HCT116 (cell line): ENCODE measurements around the gene CNTNAP2. TPM values are rescaled to one million over a fixed set of nuclear protein-coding genes. Genes with fewer than 3 reads are reported as not detected.

Experiments
- ATAC-seq: fragments of 200-7000 bp; cut with Tn5 transposase; 2 replicates; pipeline ENCODE4 v1.9.1; 2020; ENCODE audit warnings: mild to moderate bottlenecking, moderate library complexity
- BruUV-seq: library from RNA; stranded (reverse); fragments of 400-500 nt; replicated peaks from 2 replicates; lab custom pipeline; 2021; lab: Mats Ljungman, UMichigan
- CTCF ChIA-PET: fragments of 300-600 bp; sonication (Branson Sonifier 250); formaldehyde crosslinking; loops from one replicate; lab custom pipeline; 2021; ENCODE audit warnings: antibody characterized with exemption; lab: Charles Lee
- POLR2A ChIA-PET: fragments of 300-600, 350-600 bp; sonication (Branson Sonifier 250); formaldehyde crosslinking; loops from one replicate; lab custom pipeline; 2021; ENCODE audit warnings: antibody characterized with exemption; lab: Charles Lee
- RAD21 ChIA-PET, 2 experiments: fragments of 300-600 bp; sonication (Branson Sonifier 250); formaldehyde crosslinking; loops; one replicate each; lab custom pipeline; 2023; ENCODE audit warnings: low total read pairs in 2 of 2; ENCODE audit not compliant: uncharacterized antibody in 2 of 2, unreplicated experiment in 2 of 2, low non-redundant PET in 1 of 2; lab: Charles Lee
- DNase-seq: peaks from one replicate; pipeline ENCODE4 v3.0.0-alpha.2; 2010; ENCODE audit warnings: low read depth, low spot score
- H2AFZ ChIP-seq: fragments of 200-600 bp; shearing (Covaris generic), sonication (generic); 2 replicates; pipeline ENCODE4 v1.6.1; 2017; ENCODE audit warnings: low read depth, mixed run types, mixed read lengths, antibody characterized with exemption, low read length; ENCODE audit not compliant: poor library complexity, severe bottlenecking
- H3K27ac ChIP-seq: 2 replicates; pipeline ENCODE4 v1.5.1; 2012; ENCODE audit warnings: low read depth, low read length
- H3K27me3 ChIP-seq: fragments of 200-600 bp; sonication (generic); 2 replicates; pipeline ENCODE4 v1.6.1; 2016; ENCODE audit warnings: mixed run types, low read length, mixed read lengths; ENCODE audit not compliant: insufficient read depth
- H3K36me3 ChIP-seq, 2 experiments: fragments of 200-500 bp in 1 of 2; fragments of 200-600 bp in 1 of 2; sonication (Bioruptor generic) in 1 of 2; sonication (generic) in 1 of 2; 2 replicates each; pipeline versions ENCODE4 v1.5.1 to v1.6.1; 2014 to 2016; ENCODE audit warnings: low read length in 2 of 2, inconsistent platforms in 1 of 2, mixed read lengths in 1 of 2, mixed run types in 1 of 2; ENCODE audit not compliant: insufficient read depth in 2 of 2, control insufficient read depth in 1 of 2
- H3K4me1 ChIP-seq, 2 experiments: fragments of 200-600 bp in 1 of 2; sonication (generic) in 1 of 2; 2 replicates each; pipeline versions ENCODE4 v1.5.1 to v1.6.1; 2012 to 2017; ENCODE audit warnings: low read length in 2 of 2, inconsistent platforms in 1 of 2, mild to moderate bottlenecking in 1 of 2, mixed read lengths in 1 of 2, mixed run types in 1 of 2, moderate library complexity in 1 of 2; ENCODE audit not compliant: insufficient read depth in 2 of 2, control insufficient read depth in 1 of 2
- H3K4me2 ChIP-seq: fragments of 200-600 bp; sonication (generic); 2 replicates; pipeline ENCODE4 v1.6.1; 2017; ENCODE audit warnings: mixed run types, low read length, mixed read lengths
- H3K4me3 ChIP-seq, 2 experiments: fragments of 200-600 bp in 1 of 2; sonication (generic) in 1 of 2; replicated peaks in 1 of 2; 2 replicates each; pipeline ENCODE4 v1.5.1; 2011 to 2016; ENCODE audit warnings: low read length in 2 of 2, control low read depth in 1 of 2, low read depth in 1 of 2, mild to moderate bottlenecking in 1 of 2, mixed read lengths in 1 of 2, mixed run types in 1 of 2
- H3K79me2 ChIP-seq: fragments of 200-600 bp; sonication (generic); 2 replicates; pipeline ENCODE4 v1.6.1; 2017; ENCODE audit warnings: mild to moderate bottlenecking, mixed run types, low read length, moderate library complexity, mixed read lengths; ENCODE audit not compliant: insufficient read depth
- H3K9ac ChIP-seq: fragments of 200-600 bp; sonication (generic); 2 replicates; pipeline ENCODE4 v1.6.1; 2016; ENCODE audit warnings: low read length, mixed read lengths
- H3K9me2 ChIP-seq: fragments of 200-600 bp; sonication (generic), shearing (Covaris generic); 2 replicates; pipeline ENCODE4 v1.6.1; 2017; ENCODE audit warnings: mixed run types, mild to moderate bottlenecking, moderate library complexity; ENCODE audit not compliant: insufficient read depth
- H3K9me3 ChIP-seq, 2 experiments: fragments of 200-500 bp in 1 of 2; fragments of 200-600 bp in 1 of 2; sonication (Bioruptor generic) in 1 of 2; sonication (generic) in 1 of 2; 2 replicates each; pipeline ENCODE4 v1.6.1; 2014 to 2017; ENCODE audit warnings: low read length in 2 of 2, mixed read lengths in 2 of 2, inconsistent platforms in 1 of 2, low read depth in 1 of 2, mild to moderate bottlenecking in 1 of 2, mixed run types in 1 of 2, moderate library complexity in 1 of 2; ENCODE audit not compliant: control insufficient read depth in 1 of 2, insufficient read depth in 1 of 2
- H4K20me1 ChIP-seq: fragments of 200-600 bp; sonication (generic), shearing (Covaris generic); 2 replicates; pipeline ENCODE4 v1.6.1; 2017; ENCODE audit warnings: mixed run types, mild to moderate bottlenecking, moderate library complexity; ENCODE audit not compliant: insufficient read depth
- EGR1 ChIP-seq: IDR thresholded peaks from 2 replicates; pipeline ENCODE4 v1.6.1; 2012; ENCODE audit warnings: low read depth
- ELF1 ChIP-seq: IDR thresholded peaks from 2 replicates; pipeline ENCODE4 v1.6.1; 2012; ENCODE audit warnings: low read depth, borderline replicate concordance
- EZH2 ChIP-seq: fragments of 200-600 bp; sonication (generic); IDR thresholded peaks from 2 replicates; pipeline ENCODE4 v1.6.1; 2017; ENCODE audit warnings: antibody characterized with exemption, mixed run types
- FOSL1 ChIP-seq: IDR thresholded peaks from 2 replicates; pipeline ENCODE4 v1.6.1; 2012; ENCODE audit warnings: low read depth
- JUND ChIP-seq: IDR thresholded peaks from 2 replicates; pipeline ENCODE4 v1.6.1; 2012
- POLR2AphosphoS5 ChIP-seq: IDR thresholded peaks from 2 replicates; pipeline ENCODE4 v1.6.1; 2011; ENCODE audit warnings: mild to moderate bottlenecking, low read depth, low read length, moderate library complexity
- TCF7L2 ChIP-seq: IDR thresholded peaks from 2 replicates; pipeline ENCODE4 v1.7.0; 2011; ENCODE audit warnings: borderline replicate concordance, inconsistent platforms; ENCODE audit not compliant: insufficient read depth, insufficient read length; ENCODE audit errors: extremely low read depth
- ZFX ChIP-seq: fragments of 450-650 bp; IDR thresholded peaks from 2 replicates; pipeline ENCODE4 v1.6.1; 2017
- ZNF274 ChIP-seq: fragments of 200-500 bp; sonication (Bioruptor generic); IDR thresholded peaks from 2 replicates; pipeline ENCODE4 v1.6.1; 2014; ENCODE audit warnings: mild to moderate bottlenecking, low read depth, low read length, inconsistent platforms
- intact Hi-C: fragments of 100-400 bp; cut with micrococcal nuclease; formaldehyde crosslinking; loops from 2 replicates; pipeline ENCODE4 v1.10.0; 2022
- total RNA-seq: library from RNA; stranded (reverse); gene quantifications from one replicate; pipeline ENCODE4 v1.2.1, GENCODE V29; 2021; ENCODE audit not compliant: unreplicated experiment
- TF ChIP-seq, protein P1 (sequence below): IDR thresholded peaks from 2 replicates; pipeline ENCODE4 v1.6.1; 2012; ENCODE audit warnings: low read depth

CNTNAP2 gene
- total RNA-seq, 1 experiment from 2014 or later = 0.37 TPM

GRCh38 chr7:147145194-147145593, 1028.6 kb downstream of the CNTNAP2 start:
- Histone ChIP-seq H3K27ac (no peak overlapping the region), H3K4me1 (no peaks in the 10 kb centered on the region), H3K9ac (no peak overlapping the region), H4K20me1 (no peaks in the 10 kb centered on the region), H3K4me2 (no peak overlapping the region), H3K4me3 (no peak overlapping the region), H2AFZ (no peak overlapping the region), H3K36me3 (no peaks in the 10 kb centered on the region), H3K79me2 (no peaks in the 10 kb centered on the region), H3K9me3 (peaks cover 4 to 9% of the 10 kb centered on the region in 2 experiments; a peak in 2 of 4 replicates), H3K9me2 (no peaks in the 10 kb centered on the region), H3K27me3 (no peaks in the 10 kb centered on the region)
- ATAC-seq (no peak), DNase-seq (no peak)
- TF ChIP-seq TCF7L2 (no peak), EZH2 (no peak), FOSL1 (no peak), ZFX (no peak), ELF1 (no peak), JUND (no peak)
- TF ChIP-seq, protein P1, sequence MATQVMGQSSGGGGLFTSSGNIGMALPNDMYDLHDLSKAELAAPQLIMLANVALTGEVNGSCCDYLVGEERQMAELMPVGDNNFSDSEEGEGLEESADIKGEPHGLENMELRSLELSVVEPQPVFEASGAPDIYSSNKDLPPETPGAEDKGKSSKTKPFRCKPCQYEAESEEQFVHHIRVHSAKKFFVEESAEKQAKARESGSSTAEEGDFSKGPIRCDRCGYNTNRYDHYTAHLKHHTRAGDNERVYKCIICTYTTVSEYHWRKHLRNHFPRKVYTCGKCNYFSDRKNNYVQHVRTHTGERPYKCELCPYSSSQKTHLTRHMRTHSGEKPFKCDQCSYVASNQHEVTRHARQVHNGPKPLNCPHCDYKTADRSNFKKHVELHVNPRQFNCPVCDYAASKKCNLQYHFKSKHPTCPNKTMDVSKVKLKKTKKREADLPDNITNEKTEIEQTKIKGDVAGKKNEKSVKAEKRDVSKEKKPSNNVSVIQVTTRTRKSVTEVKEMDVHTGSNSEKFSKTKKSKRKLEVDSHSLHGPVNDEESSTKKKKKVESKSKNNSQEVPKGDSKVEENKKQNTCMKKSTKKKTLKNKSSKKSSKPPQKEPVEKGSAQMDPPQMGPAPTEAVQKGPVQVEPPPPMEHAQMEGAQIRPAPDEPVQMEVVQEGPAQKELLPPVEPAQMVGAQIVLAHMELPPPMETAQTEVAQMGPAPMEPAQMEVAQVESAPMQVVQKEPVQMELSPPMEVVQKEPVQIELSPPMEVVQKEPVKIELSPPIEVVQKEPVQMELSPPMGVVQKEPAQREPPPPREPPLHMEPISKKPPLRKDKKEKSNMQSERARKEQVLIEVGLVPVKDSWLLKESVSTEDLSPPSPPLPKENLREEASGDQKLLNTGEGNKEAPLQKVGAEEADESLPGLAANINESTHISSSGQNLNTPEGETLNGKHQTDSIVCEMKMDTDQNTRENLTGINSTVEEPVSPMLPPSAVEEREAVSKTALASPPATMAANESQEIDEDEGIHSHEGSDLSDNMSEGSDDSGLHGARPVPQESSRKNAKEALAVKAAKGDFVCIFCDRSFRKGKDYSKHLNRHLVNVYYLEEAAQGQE = no peak
- CTCF ChIA-PET = no interaction called here
- RAD21 ChIA-PET = no interaction called here
- BruUV-seq = no TSS peak
- intact Hi-C loops = no loop called here
- POLR2A ChIA-PET = no interaction called here

- Histone ChIP-seq H3K79me2 (no peaks in the 10 kb centered on the region), H3K4me2 (no peak overlapping the region), H3K9me3 (peaks cover 4 to 9% of the 10 kb centered on the region in 2 experiments; a peak in 2 of 4 replicates), H3K27ac (no peak overlapping the region), H3K9me2 (no peaks in the 10 kb centered on the region), H3K27me3 (no peaks in the 10 kb centered on the region), H4K20me1 (no peaks in the 10 kb centered on the region), H3K4me3 (no peak overlapping the region), H3K4me1 (no peaks in the 10 kb centered on the region), H2AFZ (no peak overlapping the region), H3K9ac (no peak overlapping the region), H3K36me3 (no peaks in the 10 kb centered on the region)
- TF ChIP-seq EGR1 (no peak), ELF1 (no peak), ZNF274 (no peak), POLR2AphosphoS5 (no peak), EZH2 (no peak)
- DNase-seq (no peak), ATAC-seq (no peak)
- CTCF ChIA-PET = no interaction called here
- POLR2A ChIA-PET = no interaction called here
- intact Hi-C loops = no loop called here
- no TSS peak for BruUV-seq
- RAD21 ChIA-PET = no interaction called here
Measured at GRCh38 chr7:147146169-147146568, 1029.6 kb downstream of the CNTNAP2 start.
